ENCODE results near the gene ELOVL2.
"Not testable (repeated sequence)": the region's sequence is repeated elsewhere in the genome, so short reads cannot be mapped to it uniquely, and the experiment has no call there.

Gene ELOVL2

DNA sequence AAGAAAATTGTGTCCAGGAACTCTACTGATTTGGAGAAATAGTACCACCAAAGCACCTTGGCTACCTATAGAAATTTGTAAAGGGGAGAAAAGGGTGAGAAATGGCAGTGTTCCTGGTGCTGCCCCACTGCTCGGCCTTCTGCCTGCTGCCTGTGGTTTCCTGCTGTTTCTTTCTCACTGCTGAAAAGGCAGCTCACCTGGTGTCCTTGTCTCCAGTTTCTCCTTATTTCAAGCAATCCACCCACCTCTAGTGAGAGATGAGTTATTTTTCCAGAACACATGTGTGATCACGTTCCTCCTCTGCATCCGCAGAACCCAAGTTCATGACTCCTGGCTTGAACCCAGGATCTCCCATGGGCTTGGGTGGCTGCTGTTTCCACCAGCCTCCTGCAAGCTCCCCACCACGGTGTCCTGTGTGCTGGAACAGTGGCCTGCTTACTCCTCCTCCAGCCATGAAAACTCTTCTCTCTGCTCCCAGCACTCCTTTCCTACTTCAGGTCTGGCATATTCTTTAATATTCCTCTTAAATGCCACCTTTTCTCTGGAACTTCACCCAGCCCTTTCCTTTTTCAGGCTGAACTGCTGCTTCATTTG, 48.9 kb downstream of the ELOVL2 start:
- TF ChIP-seq, protein P1, sequence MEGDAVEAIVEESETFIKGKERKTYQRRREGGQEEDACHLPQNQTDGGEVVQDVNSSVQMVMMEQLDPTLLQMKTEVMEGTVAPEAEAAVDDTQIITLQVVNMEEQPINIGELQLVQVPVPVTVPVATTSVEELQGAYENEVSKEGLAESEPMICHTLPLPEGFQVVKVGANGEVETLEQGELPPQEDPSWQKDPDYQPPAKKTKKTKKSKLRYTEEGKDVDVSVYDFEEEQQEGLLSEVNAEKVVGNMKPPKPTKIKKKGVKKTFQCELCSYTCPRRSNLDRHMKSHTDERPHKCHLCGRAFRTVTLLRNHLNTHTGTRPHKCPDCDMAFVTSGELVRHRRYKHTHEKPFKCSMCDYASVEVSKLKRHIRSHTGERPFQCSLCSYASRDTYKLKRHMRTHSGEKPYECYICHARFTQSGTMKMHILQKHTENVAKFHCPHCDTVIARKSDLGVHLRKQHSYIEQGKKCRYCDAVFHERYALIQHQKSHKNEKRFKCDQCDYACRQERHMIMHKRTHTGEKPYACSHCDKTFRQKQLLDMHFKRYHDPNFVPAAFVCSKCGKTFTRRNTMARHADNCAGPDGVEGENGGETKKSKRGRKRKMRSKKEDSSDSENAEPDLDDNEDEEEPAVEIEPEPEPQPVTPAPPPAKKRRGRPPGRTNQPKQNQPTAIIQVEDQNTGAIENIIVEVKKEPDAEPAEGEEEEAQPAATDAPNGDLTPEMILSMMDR (IDR thresholded peaks at IDR 0.05; ENCODE audit: low read depth, low read length), result no peak
- TF ChIP-seq POLR2A (IDR thresholded peaks at IDR 0.05; ENCODE audit: extremely low read depth, insufficient read length) (no peak), MYC (IDR thresholded peaks at IDR 0.05; ENCODE audit: low read depth, low read length) (no peak)
- TF ChIP-seq, protein P2, sequence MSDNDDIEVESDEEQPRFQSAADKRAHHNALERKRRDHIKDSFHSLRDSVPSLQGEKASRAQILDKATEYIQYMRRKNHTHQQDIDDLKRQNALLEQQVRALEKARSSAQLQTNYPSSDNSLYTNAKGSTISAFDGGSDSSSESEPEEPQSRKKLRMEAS (IDR thresholded peaks at IDR 0.05; ENCODE audit: low read depth, low read length), result no peak
- no peak for DNase-seq (ENCODE audit: low read depth)
- no peak overlapping the region for H3K4me3 ChIP-seq (ENCODE audit: low read depth, low read length)

DNA sequence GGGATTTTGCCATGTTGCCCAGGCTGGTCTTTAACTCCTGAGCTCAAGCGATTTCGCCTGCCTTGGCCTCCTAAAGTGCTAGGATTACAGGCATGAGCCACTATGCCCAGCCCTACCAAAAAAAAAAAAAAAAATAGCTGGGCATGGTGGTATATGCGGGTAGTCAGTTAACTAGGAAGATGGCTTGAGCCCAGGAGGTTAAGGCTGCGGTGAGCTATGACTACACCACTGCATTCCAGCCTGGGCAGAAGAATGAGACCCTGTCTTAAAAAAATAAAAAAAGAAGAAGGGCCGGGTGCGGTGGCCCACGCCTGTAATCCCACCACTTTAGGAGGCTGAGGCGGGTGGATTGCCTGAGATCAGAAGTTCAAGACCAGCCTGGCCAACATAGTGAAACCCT, 50.2 kb downstream of the ELOVL2 start:
- H3K4me3 ChIP-seq (ENCODE audit: low read depth, low read length), result no peak overlapping the region
- DNase-seq (ENCODE audit: low read depth), result no peak
- TF ChIP-seq POLR2A (IDR thresholded peaks at IDR 0.05; ENCODE audit: extremely low read depth, insufficient read length), result no peak
- TF ChIP-seq, protein P1 (IDR thresholded peaks at IDR 0.05; ENCODE audit: low read depth, low read length), result no peak
- TF ChIP-seq MYC (IDR thresholded peaks at IDR 0.05; ENCODE audit: low read depth, low read length), result no peak
- TF ChIP-seq, protein P2 (IDR thresholded peaks at IDR 0.05; ENCODE audit: low read depth, low read length), result no peak

DNA sequence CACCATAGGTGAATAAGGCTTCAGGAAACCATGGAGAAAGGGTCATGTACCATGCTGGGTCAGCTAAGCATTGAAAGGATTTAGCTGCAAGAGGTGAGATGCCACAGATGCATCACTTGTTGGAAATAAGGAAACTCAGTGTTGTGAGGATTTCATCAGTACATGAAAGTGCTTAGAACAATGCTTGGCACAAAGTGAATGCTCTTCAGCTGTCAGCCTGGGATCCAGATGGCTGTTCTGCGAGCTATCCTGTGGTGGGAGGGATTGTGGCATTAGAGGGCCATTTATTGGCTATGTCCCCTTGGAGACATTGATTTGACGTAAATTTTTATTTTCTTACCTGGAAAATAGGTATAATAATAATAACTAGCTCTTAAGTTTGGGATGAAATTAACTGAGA, 53.0 kb downstream of the ELOVL2 start:
- H3K4me3 ChIP-seq (ENCODE audit: low read depth, low read length), result no peak overlapping the region
- TF ChIP-seq, protein P1 (IDR thresholded peaks at IDR 0.05; ENCODE audit: low read depth, low read length), result no peak
- TF ChIP-seq POLR2A (IDR thresholded peaks at IDR 0.05; ENCODE audit: extremely low read depth, insufficient read length), result no peak
- TF ChIP-seq MYC (IDR thresholded peaks at IDR 0.05; ENCODE audit: low read depth, low read length), result no peak
- TF ChIP-seq, protein P2 (IDR thresholded peaks at IDR 0.05; ENCODE audit: low read depth, low read length), result no peak
- DNase-seq (ENCODE audit: low read depth), result no peak

DNA sequence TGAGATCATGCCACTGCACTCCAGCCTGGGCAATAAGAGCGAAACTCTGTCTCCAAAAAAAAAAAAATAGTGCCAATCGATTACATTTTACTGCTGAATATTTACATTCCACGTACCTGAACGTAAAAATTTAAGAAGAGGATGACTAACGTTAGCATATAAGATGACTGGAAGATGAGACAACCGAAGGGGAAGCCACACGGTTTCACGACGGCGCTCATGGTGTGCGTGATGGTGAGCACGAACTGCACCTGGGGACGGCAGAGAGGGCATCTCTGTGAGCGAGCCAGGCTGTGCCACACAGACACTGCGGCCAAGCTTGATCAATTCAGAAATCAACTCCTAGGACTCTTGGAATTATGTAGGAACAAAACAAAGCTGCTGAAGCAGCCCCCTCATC, 54.5 kb downstream of the ELOVL2 start:
- no peak overlapping the region for H3K4me3 ChIP-seq (ENCODE audit: low read depth, low read length)
- DNase-seq (ENCODE audit: low read depth), result no peak
- TF ChIP-seq POLR2A (IDR thresholded peaks at IDR 0.05; ENCODE audit: extremely low read depth, insufficient read length), result no peak
- TF ChIP-seq, protein P2 (IDR thresholded peaks at IDR 0.05; ENCODE audit: low read depth, low read length), result no peak
- TF ChIP-seq MYC (IDR thresholded peaks at IDR 0.05; ENCODE audit: low read depth, low read length), result no peak
- TF ChIP-seq, protein P1 (IDR thresholded peaks at IDR 0.05; ENCODE audit: low read depth, low read length), result no peak

DNA sequence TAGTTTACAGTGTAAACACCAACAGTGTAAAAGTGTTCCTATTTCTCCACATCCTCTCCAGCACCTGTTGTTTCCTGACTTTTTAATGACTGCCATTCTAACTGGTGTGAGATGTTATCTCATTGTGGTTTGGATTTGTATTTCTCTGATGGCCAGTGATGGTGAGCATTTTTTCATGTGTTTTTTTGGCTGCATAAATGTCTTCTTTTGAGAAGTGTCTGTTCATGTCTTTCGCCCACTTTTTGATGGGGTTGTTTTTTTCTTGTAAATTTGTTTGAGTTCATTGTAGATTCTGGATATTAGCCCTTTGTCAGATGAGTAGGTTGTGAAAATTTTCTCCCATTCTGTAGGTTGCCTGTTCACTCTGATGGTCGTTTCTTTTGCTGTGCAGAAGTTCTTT, 59.1 kb downstream of the ELOVL2 start:
- not testable (repeated sequence) for H3K4me3 ChIP-seq (ENCODE audit: low read depth, low read length); DNase-seq (ENCODE audit: low read depth)

DNA sequence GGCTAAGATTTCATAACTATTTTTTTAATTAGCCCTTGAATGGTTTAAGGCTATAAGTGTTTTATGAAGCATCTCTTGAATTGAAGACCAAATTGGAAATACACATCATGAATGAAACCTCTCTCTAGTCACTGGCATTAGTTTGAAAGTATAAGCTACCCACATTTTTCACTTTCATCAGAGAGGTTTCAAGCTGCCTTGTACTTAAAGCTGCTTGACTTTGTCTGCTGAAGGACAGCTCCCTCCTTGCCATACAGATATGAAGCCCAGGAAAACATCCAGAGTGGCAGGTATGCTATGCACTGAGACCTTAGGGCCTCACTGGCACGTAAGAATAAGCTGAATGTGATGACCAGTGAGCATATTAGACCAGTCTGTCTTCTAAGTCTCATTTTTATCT, 62.7 kb downstream of the ELOVL2 start:
- no peak for DNase-seq (ENCODE audit: low read depth)

More for the DNA sequence above, 62.7 kb downstream of the ELOVL2 start:
- TF ChIP-seq, protein P2 (IDR thresholded peaks at IDR 0.05; ENCODE audit: low read depth, low read length), result no peak
- TF ChIP-seq MYC (IDR thresholded peaks at IDR 0.05; ENCODE audit: low read depth, low read length) (no peak), POLR2A (IDR thresholded peaks at IDR 0.05; ENCODE audit: extremely low read depth, insufficient read length) (no peak)
- TF ChIP-seq, protein P1 (IDR thresholded peaks at IDR 0.05; ENCODE audit: low read depth, low read length), result no peak
- no peak overlapping the region for H3K4me3 ChIP-seq (ENCODE audit: low read depth, low read length)
